IMR-90 (cell line): ENCODE measurements around the gene CADM4.

Source experiments
- BHLHE40 ChIP-seq: fragments of 150-350 bp; IDR thresholded peaks from 2 replicates; pipeline ENCODE4 v1.6.1; 2016; ENCODE audit warnings: mild to moderate bottlenecking, low read depth, low read length
- CEBPB ChIP-seq: IDR thresholded peaks from 2 replicates; pipeline ENCODE4 v1.6.1; 2012; ENCODE audit warnings: low read depth, low read length, improper control_type of control experiment
- FOS ChIP-seq: fragments of 150-350 bp; IDR thresholded peaks from 2 replicates; pipeline ENCODE4 v1.6.1; 2016; ENCODE audit warnings: low read depth, low read length
- MAZ ChIP-seq: IDR thresholded peaks from 2 replicates; pipeline ENCODE4 v1.6.1; 2012; ENCODE audit warnings: low read depth, mild to moderate bottlenecking, low read length, improper control_type of control experiment, moderate library complexity, borderline replicate concordance
- MXI1 ChIP-seq: IDR thresholded peaks from 2 replicates; pipeline ENCODE4 v1.6.1; 2012; ENCODE audit warnings: low read depth, mild to moderate bottlenecking, low read length, moderate library complexity, borderline replicate concordance
- NFE2L2 ChIP-seq: fragments of 150-350 bp; IDR thresholded peaks from 2 replicates; pipeline ENCODE4 v1.6.1; 2016; ENCODE audit warnings: low read depth, mild to moderate bottlenecking, low read length
- POLR2A ChIP-seq: IDR thresholded peaks from 2 replicates; pipeline ENCODE4 v1.6.1; 2012; ENCODE audit warnings: mild to moderate bottlenecking, low read depth, low read length
- RAD21 ChIP-seq: IDR thresholded peaks from 2 replicates; pipeline ENCODE4 v1.6.1; 2012; ENCODE audit warnings: low read length, improper control_type of control experiment
- RCOR1 ChIP-seq: IDR thresholded peaks from 2 replicates; pipeline ENCODE4 v1.6.1; 2012; ENCODE audit warnings: mild to moderate bottlenecking, low read length, improper control_type of control experiment; ENCODE audit not compliant: insufficient replicate concordance
- RFX5 ChIP-seq: IDR thresholded peaks from 2 replicates; pipeline ENCODE4 v1.8.0; 2012; ENCODE audit warnings: low read depth, mild to moderate bottlenecking, low read length, moderate library complexity
- USF2 ChIP-seq: fragments of 150-350 bp; IDR thresholded peaks from 2 replicates; pipeline ENCODE4 v1.6.1; 2017; ENCODE audit warnings: mild to moderate bottlenecking, antibody characterized with exemption, low read length, low read depth
- TF ChIP-seq, protein P1 (sequence below): conservative IDR thresholded peaks from 2 replicates; pipeline ENCODE4 v1.5.1; 2012; ENCODE audit warnings: mild to moderate bottlenecking, low read depth, low read length, improper control_type of control experiment

DNA sequence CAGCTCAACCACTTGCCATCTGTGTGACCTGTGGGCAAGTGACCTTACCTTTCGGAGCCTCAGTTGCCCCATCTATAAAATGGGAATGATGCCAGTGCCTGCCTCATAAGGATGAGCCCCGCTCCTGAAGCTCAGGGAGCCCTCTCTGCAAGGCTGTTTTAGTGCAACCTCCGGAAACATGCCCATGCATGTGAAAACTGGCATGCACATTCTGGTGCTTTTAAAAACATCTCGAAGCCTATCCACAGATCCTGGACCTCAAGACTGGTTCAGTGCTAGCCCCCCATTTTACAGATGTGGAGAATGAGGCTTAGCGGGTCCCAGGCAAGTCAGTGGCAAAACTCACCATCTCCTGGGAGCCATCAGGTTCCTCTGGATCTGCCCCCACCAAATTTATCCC, 5.6 kb downstream of the CADM4 start:
- TF ChIP-seq, protein P1, sequence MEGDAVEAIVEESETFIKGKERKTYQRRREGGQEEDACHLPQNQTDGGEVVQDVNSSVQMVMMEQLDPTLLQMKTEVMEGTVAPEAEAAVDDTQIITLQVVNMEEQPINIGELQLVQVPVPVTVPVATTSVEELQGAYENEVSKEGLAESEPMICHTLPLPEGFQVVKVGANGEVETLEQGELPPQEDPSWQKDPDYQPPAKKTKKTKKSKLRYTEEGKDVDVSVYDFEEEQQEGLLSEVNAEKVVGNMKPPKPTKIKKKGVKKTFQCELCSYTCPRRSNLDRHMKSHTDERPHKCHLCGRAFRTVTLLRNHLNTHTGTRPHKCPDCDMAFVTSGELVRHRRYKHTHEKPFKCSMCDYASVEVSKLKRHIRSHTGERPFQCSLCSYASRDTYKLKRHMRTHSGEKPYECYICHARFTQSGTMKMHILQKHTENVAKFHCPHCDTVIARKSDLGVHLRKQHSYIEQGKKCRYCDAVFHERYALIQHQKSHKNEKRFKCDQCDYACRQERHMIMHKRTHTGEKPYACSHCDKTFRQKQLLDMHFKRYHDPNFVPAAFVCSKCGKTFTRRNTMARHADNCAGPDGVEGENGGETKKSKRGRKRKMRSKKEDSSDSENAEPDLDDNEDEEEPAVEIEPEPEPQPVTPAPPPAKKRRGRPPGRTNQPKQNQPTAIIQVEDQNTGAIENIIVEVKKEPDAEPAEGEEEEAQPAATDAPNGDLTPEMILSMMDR = no peak
- TF ChIP-seq POLR2A (no peak), NFE2L2 (no peak), MAZ (no peak), USF2 (no peak), CEBPB (no peak), RAD21 (no peak), RFX5 (no peak), RCOR1 (no peak), BHLHE40 (no peak), FOS (no peak), MXI1 (no peak)
